GM13976 (cell line): ENCODE measurements around the gene DYNC1LI2.

Source experiments
- DNase-seq: peaks from one replicate; pipeline ENCODE4 v3.0.0; 2012; ENCODE audit warnings: low spot score
- CTCF ChIP-seq: IDR thresholded peaks from 2 replicates; pipeline ENCODE4 v1.5.1; 2012; ENCODE audit warnings: borderline replicate concordance, mild to moderate bottlenecking; ENCODE audit not compliant: insufficient read depth; ENCODE audit errors: extremely low read depth, missing control alignments, control extremely low read depth
- in situ Hi-C: fragments of 300-500 bp; cut with MboI; formaldehyde crosslinking; loops from one replicate; pipeline ENCODE4 v1.12.0; 2022; ENCODE audit warnings: low sequenced_read_pairs, mixed read lengths, inconsistent platforms; ENCODE audit not compliant: unreplicated experiment

The DYNC1LI2 gene

GRCh38 chr16:66728117-66728787, 23.2 kb downstream of the DYNC1LI2 start:
- TF ChIP-seq CTCF = peak; percentile 26
- DNase-seq = peak; percentile 65
- in situ Hi-C loops = no loop called here

DNA sequence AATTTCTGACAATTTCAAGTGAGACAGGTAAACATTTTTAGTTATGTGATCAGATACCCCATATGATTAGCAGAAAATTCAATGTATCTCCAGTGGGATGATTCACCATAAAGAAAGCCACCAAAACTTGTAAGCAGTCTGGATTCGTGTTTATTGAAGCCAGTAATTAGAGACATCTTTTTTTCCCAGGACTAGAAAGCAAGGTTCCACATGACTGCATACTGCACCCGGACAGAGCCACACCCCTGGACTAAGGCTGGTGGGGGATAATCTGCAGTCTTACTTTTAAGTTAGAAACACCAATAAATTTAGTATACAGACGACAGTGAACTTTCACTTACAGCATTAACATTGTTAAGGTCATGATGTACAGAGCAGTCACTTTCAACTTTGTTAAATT, 30.6 kb downstream of the DYNC1LI2 start:
- TF ChIP-seq CTCF = no peak
- DNase-seq = no peak
- in situ Hi-C loops = no loop called here

DNA sequence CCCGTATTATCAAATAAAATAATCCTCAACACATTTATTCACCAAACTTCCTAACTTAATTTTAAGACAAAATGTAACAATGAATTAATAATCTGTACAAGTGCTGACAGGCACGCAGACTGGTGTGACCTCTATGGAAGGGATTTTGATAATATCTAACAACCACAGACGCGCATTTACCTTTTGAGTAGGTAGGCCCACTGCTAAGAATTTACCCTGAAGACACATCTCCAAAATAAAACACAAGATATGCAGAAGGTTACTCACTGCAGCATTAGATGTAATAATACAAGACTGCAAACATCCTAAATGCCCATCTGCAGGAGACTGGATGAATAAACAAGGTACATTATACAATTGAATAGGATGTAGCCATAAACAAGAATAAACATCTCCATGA, 32.2 kb downstream of the DYNC1LI2 start:
- in situ Hi-C loops = no loop called here
- DNase-seq = no peak

DNA sequence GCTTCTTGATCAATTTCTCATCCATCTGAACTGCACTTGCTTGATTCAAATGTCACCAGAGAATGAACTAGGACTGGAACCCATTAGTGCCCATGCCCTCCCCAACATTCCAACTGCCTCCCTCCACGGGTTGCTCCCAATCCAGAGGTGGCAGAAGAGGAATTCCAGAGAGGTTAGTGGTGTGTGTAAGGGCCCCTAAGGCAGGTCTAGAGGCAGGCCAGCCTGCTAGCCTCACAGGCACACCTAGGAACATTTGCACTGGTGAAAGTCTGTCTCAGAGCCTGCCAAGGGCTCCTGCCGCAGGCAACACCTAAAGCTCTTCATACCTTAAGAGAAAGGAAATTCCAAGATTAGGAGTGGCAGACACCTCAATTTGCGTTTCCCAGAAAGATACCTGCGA, 33.6 kb downstream of the DYNC1LI2 start:
- TF ChIP-seq CTCF = no peak
- no peak for DNase-seq
- in situ Hi-C loops = no loop called here

More for the DNA sequence above, 32.2 kb downstream of the DYNC1LI2 start:
- no peak for TF ChIP-seq CTCF

DNA sequence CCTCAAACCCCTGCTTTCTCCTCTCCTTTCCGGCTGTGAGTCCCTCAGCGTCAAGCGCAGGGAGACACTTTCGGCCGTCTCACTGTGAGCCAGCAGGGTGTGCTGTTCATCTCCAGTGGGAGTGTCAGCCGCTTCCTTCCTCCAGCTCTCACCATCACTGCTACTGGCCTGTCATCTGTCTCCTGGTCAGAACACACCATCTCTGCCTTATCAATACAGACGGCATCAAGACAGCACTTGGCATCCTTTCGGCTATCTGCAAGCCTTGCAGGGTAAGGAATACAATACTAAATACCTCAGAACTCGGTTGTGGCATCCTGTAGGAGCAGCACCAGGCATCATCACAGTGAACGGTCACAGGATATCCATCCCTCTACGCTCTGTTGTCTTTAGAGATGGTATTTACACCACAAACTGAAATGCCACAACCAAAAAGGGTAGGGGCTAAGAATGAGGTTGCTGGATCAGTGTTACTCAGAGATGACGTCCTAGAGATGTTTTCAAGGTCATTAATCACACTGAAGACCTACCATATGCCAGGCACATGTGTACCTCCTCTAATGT, 34.2 kb downstream of the DYNC1LI2 start:
- TF ChIP-seq CTCF = no peak
- no peak for DNase-seq

DNA sequence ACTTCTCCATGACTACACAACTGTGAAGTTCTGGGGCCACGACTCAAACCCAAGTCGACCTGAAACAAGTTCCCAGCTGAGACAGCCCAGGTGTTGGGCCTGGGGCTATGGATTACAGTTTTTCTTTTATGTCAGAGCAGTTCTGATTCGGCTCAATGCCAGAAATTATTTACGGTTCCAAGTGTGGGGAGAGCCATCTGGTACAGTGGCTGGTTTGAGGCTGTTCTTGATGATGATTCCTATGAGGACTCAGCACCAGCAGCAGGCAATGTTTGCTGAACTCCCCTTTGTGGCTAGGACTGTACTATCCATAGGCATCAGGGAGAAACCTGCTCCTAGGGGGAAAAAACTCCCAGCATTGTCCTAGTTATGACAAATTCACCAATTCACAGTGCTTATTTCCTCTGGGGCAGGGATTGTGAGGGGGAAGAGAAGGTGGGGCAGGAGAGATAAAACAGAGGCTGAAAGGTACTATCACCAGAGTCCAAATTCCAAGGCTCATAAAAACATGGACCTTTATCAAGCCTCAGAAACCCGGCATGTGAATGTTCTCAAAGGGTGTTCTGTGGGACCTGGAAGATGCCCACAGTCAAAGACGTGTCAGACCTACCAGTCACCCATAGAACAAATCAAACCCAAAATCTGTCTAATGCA, 36.6 kb downstream of the DYNC1LI2 start:
- DNase-seq = no peak
- TF ChIP-seq CTCF = no peak
- in situ Hi-C loops = no loop called here

More for the DNA sequence above, 34.2 kb downstream of the DYNC1LI2 start:
- in situ Hi-C loops = no loop called here

DNA sequence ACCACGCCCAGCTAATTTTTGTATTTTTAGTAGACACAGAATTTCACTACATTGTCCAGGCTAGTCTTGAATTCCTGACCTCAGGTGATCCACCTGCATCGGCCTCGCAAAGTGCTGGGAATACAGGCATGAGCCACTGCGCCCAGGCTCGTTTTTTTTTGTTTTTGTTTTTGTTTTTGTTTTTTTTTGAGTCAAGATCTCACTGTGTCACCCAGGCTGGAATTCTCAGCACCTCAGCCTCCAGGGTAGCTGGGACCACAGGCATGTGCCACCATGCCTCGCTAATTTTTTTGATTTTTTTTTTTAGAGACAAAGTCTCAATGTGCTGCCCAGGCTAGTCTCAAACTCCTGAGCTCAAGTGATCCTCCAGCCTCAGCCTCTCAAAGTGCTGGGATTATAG, 37.3 kb downstream of the DYNC1LI2 start:
- in situ Hi-C loops = no loop called here
- DNase-seq = no peak
- no peak for TF ChIP-seq CTCF
